Endothelial cell of umbilical vein (primary cell): ENCODE measurements around the gene HSCB. TPM values are rescaled to one million over a fixed set of nuclear protein-coding genes. Genes with fewer than 3 reads are reported as not detected.
"Not testable (repeated sequence)": the region's sequence is repeated elsewhere in the genome, so short reads cannot be mapped to it uniquely, and the experiment has no call there.

Experiments
- BruUV-seq: library from RNA; stranded (reverse); fragments of 400-500 nt; replicated peaks from 2 replicates; lab custom pipeline; 2021; lab: Mats Ljungman, UMichigan
- CTCF ChIA-PET: fragments of 300-600, 350-600 bp; sonication (Branson Sonifier 250); formaldehyde crosslinking; loops from one replicate; lab custom pipeline; 2021; ENCODE audit warnings: antibody characterized with exemption, inconsistent platforms; lab: Charles Lee
- POLR2A ChIA-PET: fragments of 300-600, 350-600 bp; sonication (Branson Sonifier 250); formaldehyde crosslinking; loops from one replicate; lab custom pipeline; 2021; ENCODE audit warnings: antibody characterized with exemption, inconsistent platforms; lab: Charles Lee
- DNase-seq: peaks from one replicate; pipeline ENCODE4 v3.0.0-alpha.2; 2011; ENCODE audit warnings: low read depth, low spot score
- FAIRE-seq: peaks from 2 replicates; lab custom pipeline; 2011; peaks lifted over from hg19 to GRCh38; lab: Jason Lieb, UNC
- H2AFZ ChIP-seq: 2 replicates; pipeline ENCODE4 v1.6.0; 2012; ENCODE audit warnings: low read depth, low read length, control low read depth, inconsistent platforms
- H3K27ac ChIP-seq: 2 replicates; pipeline ENCODE4 v1.5.1; 2011; ENCODE audit warnings: low read depth, mild to moderate bottlenecking, control low read depth, low read length, moderate library complexity; ENCODE audit not compliant: insufficient read depth
- H3K27me3 ChIP-seq, 2 experiments: 2 replicates each; pipeline versions ENCODE4 v1.6.0 to v1.6.1; 2011; ENCODE audit warnings: low read length in 2 of 2, mixed read lengths in 1 of 2; ENCODE audit not compliant: control insufficient read depth in 2 of 2, insufficient read depth in 2 of 2
- H3K36me3 ChIP-seq, 2 experiments: 2 replicates in 1 of 2; 3 replicates in 1 of 2; pipeline ENCODE4 v1.5.1; 2011; ENCODE audit warnings: low read length in 2 of 2, mild to moderate bottlenecking in 1 of 2, moderate library complexity in 1 of 2; ENCODE audit not compliant: control insufficient read depth in 2 of 2, insufficient read depth in 2 of 2; ENCODE audit errors: extremely low read depth in 1 of 2
- H3K4me1 ChIP-seq: 3 replicates; pipeline ENCODE4 v1.5.1; 2011; ENCODE audit warnings: mild to moderate bottlenecking, low read length; ENCODE audit not compliant: control insufficient read depth, insufficient read depth; ENCODE audit errors: extremely low read depth
- H3K4me2 ChIP-seq: 2 replicates; pipeline ENCODE4 v1.6.1; 2011; ENCODE audit warnings: low read length, control low read depth, mixed read lengths; ENCODE audit not compliant: insufficient read depth
- H3K4me3 ChIP-seq, 3 experiments: fragments of 200-600 bp in 1 of 3; sonication (generic), shearing (Covaris generic) in 1 of 3; replicated peaks in 1 of 3; 2 replicates each; pipeline ENCODE4 v1.5.1; 2011 to 2016; ENCODE audit warnings: control low read depth in 3 of 3, low read length in 3 of 3, mild to moderate bottlenecking in 2 of 3, inconsistent platforms in 1 of 3, low read depth in 1 of 3, moderate library complexity in 1 of 3; ENCODE audit not compliant: insufficient read depth in 1 of 3
- H3K79me2 ChIP-seq: 2 replicates; pipeline ENCODE4 v1.6.0; 2012; ENCODE audit warnings: low read length, inconsistent platforms; ENCODE audit not compliant: control insufficient read depth, insufficient read depth
- H3K9ac ChIP-seq: replicated peaks from 2 replicates; pipeline ENCODE3; 2011; ENCODE audit warnings: low read length, control low read depth; ENCODE audit not compliant: insufficient read depth; ENCODE audit errors: extremely low read depth
- H3K9me1 ChIP-seq: replicated peaks from 3 replicates; pipeline ENCODE4 v1.6.0; 2011; ENCODE audit warnings: mild to moderate bottlenecking, low read length; ENCODE audit not compliant: control insufficient read depth, insufficient read depth; ENCODE audit errors: extremely low read depth
- H3K9me3 ChIP-seq: replicated peaks from 2 replicates; pipeline ENCODE4 v1.5.1; 2012; ENCODE audit warnings: low read length, inconsistent platforms; ENCODE audit not compliant: control insufficient read depth, insufficient read depth
- H4K20me1 ChIP-seq: replicated peaks from 2 replicates; pipeline ENCODE3; 2011; ENCODE audit warnings: mild to moderate bottlenecking, low read length; ENCODE audit not compliant: control insufficient read depth, insufficient read depth; ENCODE audit errors: extremely low read depth
- EZH2 ChIP-seq: IDR thresholded peaks from 2 replicates; pipeline ENCODE4 v1.6.1; 2012; ENCODE audit warnings: borderline replicate concordance, low read depth, mild to moderate bottlenecking, moderate library complexity, low read length, inconsistent platforms; ENCODE audit not compliant: severe bottlenecking
- FOS ChIP-seq: IDR thresholded peaks from 2 replicates; pipeline ENCODE4 v1.6.1; 2011; ENCODE audit warnings: mild to moderate bottlenecking, low read length, moderate library complexity, borderline replicate concordance; ENCODE audit not compliant: insufficient read depth
- GATA2 ChIP-seq: IDR thresholded peaks from 2 replicates; pipeline ENCODE4 v1.7.0; 2011; ENCODE audit warnings: low read depth, mild to moderate bottlenecking, moderate library complexity, mixed read lengths, low read length; ENCODE audit not compliant: insufficient read length, insufficient read depth
- JUN ChIP-seq: IDR thresholded peaks from 2 replicates; pipeline ENCODE4 v1.6.1; 2011; ENCODE audit warnings: borderline replicate concordance, low read depth; ENCODE audit not compliant: insufficient read length, insufficient read depth
- MYC ChIP-seq: IDR thresholded peaks from one replicate; pipeline ENCODE4 v1.6.1; 2011; ENCODE audit warnings: mild to moderate bottlenecking, low read depth, low read length
- POLR2A ChIP-seq: IDR thresholded peaks from 2 replicates; pipeline ENCODE4 v1.6.1; 2012; ENCODE audit warnings: low read depth, mild to moderate bottlenecking, control low read depth, low read length
- POLR2AphosphoS5 ChIP-seq: IDR thresholded peaks from 2 replicates; pipeline ENCODE4 v1.6.1; 2012; ENCODE audit warnings: low read depth, mild to moderate bottlenecking, control low read depth, low read length, moderate library complexity; ENCODE audit not compliant: insufficient read depth
- dilution Hi-C: fragments of 300-500 bp; cut with MboI; formaldehyde crosslinking; loops from one replicate; pipeline ENCODE4 v1.15.0; 2019; ENCODE audit warnings: low sequenced_read_pairs; ENCODE audit not compliant: extremely low pct_ligation_motif_present
- intact Hi-C: fragments of 100-400 bp; cut with micrococcal nuclease; formaldehyde crosslinking; loops from one replicate; pipeline ENCODE4 v1.10.0; 2022
- polyA plus RNA-seq, 4 experiments: library from polyadenylated mRNA; depleted of rRNA in 3 of 4; stranded (reverse) in 3 of 4; unstranded in 1 of 4; fragments of >200 nt; gene quantifications; 2 replicates each; pipeline versions ENCODE4 v1.2.1 to v1.2.3, GENCODE V29; 2011 to 2012; ENCODE audit warnings: missing spikeins in 1 of 4
- total RNA-seq: library from RNA; stranded (reverse); gene quantifications from 2 replicates; pipeline ENCODE4 v1.2.3, GENCODE V29; 2021
- TF ChIP-seq, protein P1 (sequence below), 2 donors: IDR thresholded peaks; 1 replicate in 1 of 2; 2 replicates in 1 of 2; pipeline ENCODE4 v1.5.1; 2011; ENCODE audit warnings: low read length in 2 of 2, mild to moderate bottlenecking in 2 of 2, moderate library complexity in 2 of 2, control low read depth in 1 of 2, inconsistent platforms in 1 of 2, low read depth in 1 of 2; ENCODE audit not compliant: insufficient read depth in 1 of 2; ENCODE audit errors: extremely low read depth in 1 of 2
- TF ChIP-seq, protein P2 (sequence below): IDR thresholded peaks from 2 replicates; pipeline ENCODE4 v1.6.1; 2011; ENCODE audit not compliant: insufficient read depth, insufficient read length

HSCB gene
- total and polyA plus RNA-seq, 2 donors (not counting 3 experiments of a cell fraction or from before 2014, with no cell fraction given), result 18.4 to 20.3 TPM

DNA sequence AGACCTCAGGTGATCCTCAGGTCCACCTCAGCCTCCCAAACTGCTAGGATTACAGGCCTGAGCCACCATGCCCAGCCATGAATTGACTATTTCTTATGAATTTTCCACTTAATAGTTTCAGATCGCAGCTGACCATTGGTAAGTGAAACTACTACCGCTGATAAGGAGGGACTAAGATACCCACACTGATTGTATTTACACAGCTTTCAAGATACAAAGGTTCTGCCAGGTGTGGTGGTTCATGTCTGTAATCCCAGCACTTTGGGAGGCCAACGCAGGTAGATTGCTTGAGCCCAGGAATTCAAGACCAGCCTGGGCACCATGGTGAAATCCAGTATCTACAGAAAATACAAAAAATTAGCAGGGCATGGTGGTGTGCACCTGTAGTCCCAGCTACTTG lies 4.1 kb upstream of the HSCB start:
- Histone ChIP-seq H2AFZ (no peak overlapping the region), H3K9me1 (no peaks in the 10 kb centered on the region), H3K36me3 (no peaks in the 10 kb centered on the region), H3K27ac (no peak overlapping the region), H3K79me2 (peaks cover 5% of the 10 kb centered on the region), H3K4me3 (no peak overlapping the region), H3K4me2 (no peak overlapping the region), H3K9ac (no peak overlapping the region), H3K27me3 (no peaks in the 10 kb centered on the region), H4K20me1 (no peaks in the 10 kb centered on the region), H3K4me1 (peaks cover 6% of the 10 kb centered on the region), H3K9me3 (no peaks in the 10 kb centered on the region)
- BruUV-seq, result no TSS peak
- TF ChIP-seq MYC (no peak), POLR2A (no peak), GATA2 (no peak), EZH2 (no peak), FOS (no peak), JUN (no peak), POLR2AphosphoS5 (no peak)
- TF ChIP-seq, protein P1, sequence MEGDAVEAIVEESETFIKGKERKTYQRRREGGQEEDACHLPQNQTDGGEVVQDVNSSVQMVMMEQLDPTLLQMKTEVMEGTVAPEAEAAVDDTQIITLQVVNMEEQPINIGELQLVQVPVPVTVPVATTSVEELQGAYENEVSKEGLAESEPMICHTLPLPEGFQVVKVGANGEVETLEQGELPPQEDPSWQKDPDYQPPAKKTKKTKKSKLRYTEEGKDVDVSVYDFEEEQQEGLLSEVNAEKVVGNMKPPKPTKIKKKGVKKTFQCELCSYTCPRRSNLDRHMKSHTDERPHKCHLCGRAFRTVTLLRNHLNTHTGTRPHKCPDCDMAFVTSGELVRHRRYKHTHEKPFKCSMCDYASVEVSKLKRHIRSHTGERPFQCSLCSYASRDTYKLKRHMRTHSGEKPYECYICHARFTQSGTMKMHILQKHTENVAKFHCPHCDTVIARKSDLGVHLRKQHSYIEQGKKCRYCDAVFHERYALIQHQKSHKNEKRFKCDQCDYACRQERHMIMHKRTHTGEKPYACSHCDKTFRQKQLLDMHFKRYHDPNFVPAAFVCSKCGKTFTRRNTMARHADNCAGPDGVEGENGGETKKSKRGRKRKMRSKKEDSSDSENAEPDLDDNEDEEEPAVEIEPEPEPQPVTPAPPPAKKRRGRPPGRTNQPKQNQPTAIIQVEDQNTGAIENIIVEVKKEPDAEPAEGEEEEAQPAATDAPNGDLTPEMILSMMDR (IDR thresholded peaks at IDR 0.05; ENCODE audit: extremely low read depth in 1 of 2, insufficient read depth in 1 of 2, low read depth in 1 of 2, low read length in 2 of 2), result no peak
- TF ChIP-seq, protein P2, sequence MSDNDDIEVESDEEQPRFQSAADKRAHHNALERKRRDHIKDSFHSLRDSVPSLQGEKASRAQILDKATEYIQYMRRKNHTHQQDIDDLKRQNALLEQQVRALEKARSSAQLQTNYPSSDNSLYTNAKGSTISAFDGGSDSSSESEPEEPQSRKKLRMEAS, result no peak
- CTCF ChIA-PET, result interaction anchor here (1.8 kb wide), 1 partner anchor 28 kb away, joined by 4 read pairs; no protein-coding TSS in a partner anchor
- no peak for DNase-seq
- intact Hi-C loops, result no loop called here
- POLR2A ChIA-PET, result interaction anchor here (0.6 kb wide), 1 partner anchor 61 kb away, joined by 4 read pairs; no protein-coding TSS in a partner anchor
- FAIRE-seq, result no peak
- dilution Hi-C loops, result no loop called here

DNA sequence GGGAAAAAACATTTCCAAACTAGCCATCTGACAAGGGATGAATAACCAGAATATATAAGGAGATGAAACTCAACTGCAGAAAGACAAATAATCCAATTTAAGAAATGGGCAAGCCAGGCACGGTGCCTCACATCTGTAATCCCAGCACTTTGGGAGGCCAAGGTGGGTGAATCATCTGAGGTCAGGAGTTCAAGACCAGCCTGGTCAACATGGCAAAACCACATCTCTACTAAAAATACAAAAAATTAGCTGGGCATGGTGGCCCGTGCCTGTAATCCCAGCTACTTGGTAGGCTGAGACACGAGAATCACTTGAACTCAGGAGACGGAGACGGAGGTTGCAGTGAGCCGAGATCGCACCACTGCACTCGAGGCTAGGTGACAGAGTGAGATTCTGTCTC lies 3.0 kb upstream of the HSCB start:
- H3K9me3 ChIP-seq, DNase-seq, intact Hi-C loops, dilution Hi-C loops, H3K27ac ChIP-seq, H3K27me3 ChIP-seq, H3K4me2 ChIP-seq, H3K36me3 ChIP-seq, H2AFZ ChIP-seq, H3K9ac ChIP-seq, H4K20me1 ChIP-seq, FAIRE-seq, H3K9me1 ChIP-seq, H3K4me3 ChIP-seq, BruUV-seq, POLR2A ChIA-PET: not testable (repeated sequence)
- H3K4me1 ChIP-seq, result peaks cover 12% of the 10 kb centered on the region
- H3K79me2 ChIP-seq, result peaks cover 14% of the 10 kb centered on the region
- CTCF ChIA-PET, result interaction anchor here (1.8 kb wide), 1 partner anchor 29 kb away, joined by 4 read pairs; no protein-coding TSS in a partner anchor
